HG03442 (cell line): Measurements from ENCODE around the gene EEF1G.

ENCODE experiments used
- ATAC-seq: cut with Tn5 transposase; IDR thresholded peaks from one replicate; pipeline ENCODE4 v1.9.1; 2021; ENCODE audit warnings: mild to moderate bottlenecking, moderate library complexity; ENCODE audit not compliant: unreplicated experiment

The EEF1G gene

GRCh38 chr11:62542111-62542745 is 31.5 kb downstream of the EEF1G start:
- ATAC-seq: no peak

- ATAC-seq: peak; percentile 35
Measured at GRCh38 chr11:62540804-62541701, 32.6 kb downstream of the EEF1G start.

- ATAC-seq: no peak
Measured at GRCh38 chr11:62539238-62539925, 34.3 kb downstream of the EEF1G start.

GRCh38 chr11:62538470-62539237 is 35.0 kb downstream of the EEF1G start:
- ATAC-seq: no peak

GRCh38 chr11:62536301-62536957 is 37.3 kb downstream of the EEF1G start:
- ATAC-seq: no peak

GRCh38 chr11:62535802-62536201 is 37.9 kb downstream of the EEF1G start:
- ATAC-seq: no peak

GRCh38 chr11:62534779-62535545 is 38.7 kb downstream of the EEF1G start:
- ATAC-seq: no peak

- no peak for ATAC-seq
Measured at GRCh38 chr11:62532096-62532495, 41.6 kb downstream of the EEF1G start.

- no peak for ATAC-seq
Measured at GRCh38 chr11:62516736-62517371, 56.8 kb downstream of the EEF1G start.

- no peak for ATAC-seq
Measured at GRCh38 chr11:62514151-62514550, 59.5 kb downstream of the EEF1G start.

- no peak for ATAC-seq
Measured at GRCh38 chr11:62513626-62514025, 60.1 kb downstream of the EEF1G start.

GRCh38 chr11:62512961-62513360 is 60.7 kb downstream of the EEF1G start:
- ATAC-seq: no peak
